Body of pancreas (tissue), 4 donors: Measurements from ENCODE around the gene ZMYND10.

Source experiments
- POLR2A ChIP-seq, 3 donors: fragments of 450-650 bp; IDR thresholded peaks; one replicate each; pipeline ENCODE4 v1.6.1; 2016; ENCODE audit warnings: antibody characterized with exemption in 3 of 3, mild to moderate bottlenecking in 2 of 3
- TF ChIP-seq, protein P1 (sequence below), 7 experiments: fragments of 450-650 bp in 4 of 7; fragments of 200-600 bp in 3 of 7; sonication (generic) in 3 of 7; IDR thresholded peaks; one replicate each; pipeline ENCODE4 v1.5.1; 2016 to 2019; ENCODE audit warnings: antibody characterized with exemption in 7 of 7

DNA sequence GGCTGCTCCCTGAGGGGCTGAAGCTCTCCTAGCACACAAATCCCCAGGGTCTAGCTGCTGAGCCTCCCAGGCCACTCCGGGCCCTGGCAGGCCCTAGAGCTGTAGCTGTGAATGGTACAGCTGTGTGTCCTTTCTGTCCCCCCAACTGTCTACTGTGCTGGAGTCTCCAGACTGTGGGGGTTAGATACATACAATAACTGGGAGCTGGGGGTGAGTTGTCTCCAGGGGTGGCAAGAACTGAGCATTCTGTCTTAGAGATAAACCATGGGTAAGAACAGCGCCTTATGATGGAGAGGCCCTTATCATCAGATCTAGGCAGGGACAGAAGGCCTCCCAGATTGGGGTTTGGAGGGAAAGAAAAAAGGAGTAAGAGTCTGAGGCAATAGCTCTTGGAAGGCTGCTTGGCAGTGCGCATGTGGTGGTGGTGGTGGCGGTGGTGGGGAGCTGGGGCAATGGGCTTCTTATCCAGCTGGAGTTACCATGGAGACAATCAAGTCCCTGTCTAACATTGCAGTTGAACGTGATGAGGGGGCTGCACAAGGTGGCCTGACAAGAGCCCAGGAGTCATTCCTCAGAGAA, 8.7 kb upstream of the ZMYND10 start:
- no peak for TF ChIP-seq POLR2A (IDR thresholded peaks at IDR 0.05)
- TF ChIP-seq, protein P1, sequence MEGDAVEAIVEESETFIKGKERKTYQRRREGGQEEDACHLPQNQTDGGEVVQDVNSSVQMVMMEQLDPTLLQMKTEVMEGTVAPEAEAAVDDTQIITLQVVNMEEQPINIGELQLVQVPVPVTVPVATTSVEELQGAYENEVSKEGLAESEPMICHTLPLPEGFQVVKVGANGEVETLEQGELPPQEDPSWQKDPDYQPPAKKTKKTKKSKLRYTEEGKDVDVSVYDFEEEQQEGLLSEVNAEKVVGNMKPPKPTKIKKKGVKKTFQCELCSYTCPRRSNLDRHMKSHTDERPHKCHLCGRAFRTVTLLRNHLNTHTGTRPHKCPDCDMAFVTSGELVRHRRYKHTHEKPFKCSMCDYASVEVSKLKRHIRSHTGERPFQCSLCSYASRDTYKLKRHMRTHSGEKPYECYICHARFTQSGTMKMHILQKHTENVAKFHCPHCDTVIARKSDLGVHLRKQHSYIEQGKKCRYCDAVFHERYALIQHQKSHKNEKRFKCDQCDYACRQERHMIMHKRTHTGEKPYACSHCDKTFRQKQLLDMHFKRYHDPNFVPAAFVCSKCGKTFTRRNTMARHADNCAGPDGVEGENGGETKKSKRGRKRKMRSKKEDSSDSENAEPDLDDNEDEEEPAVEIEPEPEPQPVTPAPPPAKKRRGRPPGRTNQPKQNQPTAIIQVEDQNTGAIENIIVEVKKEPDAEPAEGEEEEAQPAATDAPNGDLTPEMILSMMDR (IDR thresholded peaks at IDR 0.05): no peak
